Measurements from ENCODE around the gene DNAJC24.

Gene DNAJC24

GRCh38 chr11:31445621-31446020 is 76.0 kb downstream of the DNAJC24 start:
- no peak for DNase-seq (ENCODE audit: low spot score)
- TF ChIP-seq CTCF (IDR thresholded peaks at IDR 0.05), result no peak
- H3K27ac ChIP-seq, result no peak overlapping the region
- H3K4me3 ChIP-seq, result no peak overlapping the region

DNA sequence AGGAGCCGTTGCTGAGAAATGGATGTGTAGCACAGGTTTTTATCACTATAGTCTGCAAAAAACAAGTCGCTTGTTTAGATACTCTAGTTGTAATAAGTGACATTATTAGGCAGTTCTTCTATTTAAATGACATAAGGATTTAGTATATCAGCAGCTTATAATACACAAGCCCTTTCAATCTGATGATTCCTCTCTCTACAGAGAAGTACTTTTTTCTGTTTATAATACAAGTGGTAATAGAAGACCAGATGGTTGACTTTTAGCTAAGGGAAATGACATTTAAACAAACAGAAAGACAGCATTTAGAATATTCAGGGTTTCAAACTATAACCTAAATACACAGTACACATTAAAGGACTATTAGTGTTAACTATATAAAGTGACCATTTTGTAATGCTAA is 79.4 kb downstream of the DNAJC24 start:
- no peak overlapping the region for H3K27ac ChIP-seq
- TF ChIP-seq CTCF (IDR thresholded peaks at IDR 0.05), result no peak
- H3K4me3 ChIP-seq, result no peak overlapping the region
- no peak for DNase-seq (ENCODE audit: low spot score)

DNA sequence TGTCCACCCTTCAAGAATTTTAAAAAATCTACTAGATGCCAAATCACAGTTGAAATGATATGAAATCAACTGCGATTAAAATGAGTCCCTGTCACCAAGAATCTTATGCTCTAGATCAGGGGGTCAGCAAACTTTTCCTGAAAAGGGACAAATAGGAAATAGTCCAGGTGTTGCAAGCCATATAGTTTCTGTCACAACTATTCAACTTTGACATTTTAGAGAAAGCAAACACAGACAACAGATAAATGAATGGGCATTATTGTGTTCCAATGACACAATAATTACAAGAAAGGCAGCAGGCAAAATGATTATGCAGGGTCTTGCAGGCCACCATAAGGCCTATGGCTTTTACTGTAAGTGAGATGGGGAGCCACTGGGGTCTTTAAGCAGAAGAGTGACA is 81.2 kb downstream of the DNAJC24 start:
- no peak overlapping the region for H3K27ac ChIP-seq
- no peak for DNase-seq (ENCODE audit: low spot score)

DNA sequence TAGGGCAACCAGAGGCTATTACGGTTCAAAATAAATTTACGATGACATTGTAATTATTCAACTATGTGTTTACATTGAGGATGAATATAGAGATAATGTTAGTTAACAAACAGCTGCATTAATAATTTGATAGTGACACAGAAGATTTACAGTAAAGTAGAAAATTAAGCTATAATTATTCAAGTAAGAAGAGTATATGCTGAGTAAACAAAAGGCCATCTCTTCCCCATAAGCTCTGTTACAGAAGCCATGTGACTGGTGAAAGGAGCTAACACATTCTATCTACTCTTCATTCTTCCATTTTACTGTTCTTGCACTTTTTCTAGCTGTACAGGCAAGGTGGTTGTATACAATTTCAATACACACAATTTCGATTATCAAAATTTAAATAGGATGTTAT is 85.5 kb downstream of the DNAJC24 start:
- no peak for DNase-seq (ENCODE audit: low spot score)
- H3K4me3 ChIP-seq, result no peak overlapping the region
- no peak for TF ChIP-seq CTCF (IDR thresholded peaks at IDR 0.05)
- no peak overlapping the region for H3K27ac ChIP-seq

More for the DNA sequence above, 81.2 kb downstream of the DNAJC24 start:
- no peak overlapping the region for H3K4me3 ChIP-seq
- no peak for TF ChIP-seq CTCF (IDR thresholded peaks at IDR 0.05)

DNA sequence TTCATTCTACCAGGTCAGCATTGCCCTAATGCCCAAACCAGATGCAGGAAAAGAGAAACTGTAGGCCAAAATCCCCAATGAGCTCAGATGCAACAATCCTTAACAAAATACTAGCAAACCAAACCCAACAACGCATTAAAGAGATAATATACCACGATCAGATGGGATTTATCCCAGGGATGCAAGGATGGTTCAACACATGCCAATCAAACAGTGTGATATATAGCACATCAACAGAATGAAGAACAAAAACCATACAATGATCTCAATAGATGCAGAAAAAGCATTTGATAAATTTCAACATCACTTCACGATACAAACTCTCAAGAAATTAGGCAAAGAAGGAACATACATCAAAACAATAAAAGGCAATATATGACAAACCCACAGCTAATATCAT is 94.8 kb downstream of the DNAJC24 start:
- DNase-seq (ENCODE audit: low spot score), result no peak
- no peak overlapping the region for H3K4me3 ChIP-seq
- H3K27ac ChIP-seq, result no peak overlapping the region
- TF ChIP-seq CTCF (IDR thresholded peaks at IDR 0.05), result no peak

DNA sequence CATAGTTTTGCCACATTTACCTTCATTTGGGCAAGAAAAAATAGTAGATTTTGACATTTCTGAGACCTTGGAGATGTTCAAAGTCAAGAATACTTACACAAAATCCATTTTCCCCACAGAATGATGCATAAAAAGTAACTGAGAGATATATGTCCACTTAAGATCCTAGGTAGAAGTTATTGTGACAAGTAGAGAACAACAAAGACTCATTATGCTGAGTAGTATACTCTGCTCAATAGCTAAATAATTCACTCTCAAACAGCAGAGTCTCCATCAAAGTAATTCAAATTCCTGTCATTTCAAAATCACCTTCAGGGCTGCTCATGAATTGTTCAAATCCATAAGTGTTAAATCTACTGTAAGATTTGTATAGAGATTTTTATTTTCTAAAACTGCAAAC is 104.4 kb downstream of the DNAJC24 start:
- DNase-seq (ENCODE audit: low spot score), result no peak
- H3K4me3 ChIP-seq, result no peak overlapping the region
- H3K27ac ChIP-seq, result no peak overlapping the region
- no peak for TF ChIP-seq CTCF (IDR thresholded peaks at IDR 0.05)

DNA sequence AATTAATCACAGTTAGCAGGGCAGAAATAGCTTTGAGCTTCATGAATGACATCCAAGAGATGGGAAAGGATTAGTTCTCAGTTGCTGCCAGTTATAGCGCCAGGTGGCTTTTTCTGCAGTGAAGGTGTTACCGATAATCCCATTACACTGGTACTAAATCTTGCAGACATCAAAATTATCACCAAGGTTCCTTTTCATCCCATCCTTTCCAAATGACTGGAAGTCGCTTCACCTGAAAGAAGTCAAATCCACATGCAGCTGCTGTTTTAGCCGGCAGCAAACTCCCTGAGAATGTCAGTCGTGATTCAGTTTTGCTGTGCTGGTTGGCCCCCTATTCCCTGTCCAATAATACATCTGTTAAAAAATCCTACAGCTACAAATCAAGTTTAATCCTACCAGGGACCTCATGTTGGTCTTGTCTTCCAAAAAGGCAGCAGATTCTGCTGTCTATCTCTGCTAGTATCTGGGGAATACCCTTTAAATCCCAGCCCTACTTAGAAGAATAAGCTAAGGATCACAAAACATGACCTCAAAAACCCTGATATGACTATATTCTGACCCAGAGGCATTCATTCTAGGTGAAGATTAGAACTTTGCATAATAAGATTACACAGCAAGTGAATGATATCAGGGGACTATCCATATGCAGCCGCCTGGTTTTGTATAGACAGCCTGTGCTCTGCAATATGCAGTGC is 108.0 kb downstream of the DNAJC24 start:
- TF ChIP-seq CTCF (IDR thresholded peaks at IDR 0.05), result no peak
- H3K27ac ChIP-seq, result no peak overlapping the region
- DNase-seq (ENCODE audit: low spot score), result no peak
- no peak overlapping the region for H3K4me3 ChIP-seq
